ENCODE results near the gene WIF1.

DNA sequence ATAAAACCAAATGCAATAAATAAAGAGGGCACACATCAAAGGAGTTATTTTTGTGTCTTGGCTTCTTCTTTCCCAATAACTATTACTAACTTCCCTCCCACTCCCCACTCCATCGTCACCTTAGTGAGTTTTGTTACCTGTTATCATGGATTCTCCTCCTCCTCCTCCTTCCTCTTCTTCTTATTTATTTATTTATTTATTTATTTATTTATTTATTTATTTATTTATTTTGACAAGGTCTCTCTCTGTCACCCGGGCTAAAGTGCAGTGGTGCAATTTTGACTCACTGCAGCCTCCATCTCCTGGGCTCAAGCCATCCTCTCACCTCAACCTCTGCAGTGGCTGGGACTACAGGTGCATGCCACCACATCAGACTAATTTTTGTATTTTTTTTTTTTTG lies 26.4 kb downstream of the WIF1 start:
- TF ChIP-seq EZH2phosphoT487 (IDR thresholded peaks at IDR 0.05; ENCODE audit: borderline replicate concordance, low read length) = no peak
- TF ChIP-seq, protein P1, sequence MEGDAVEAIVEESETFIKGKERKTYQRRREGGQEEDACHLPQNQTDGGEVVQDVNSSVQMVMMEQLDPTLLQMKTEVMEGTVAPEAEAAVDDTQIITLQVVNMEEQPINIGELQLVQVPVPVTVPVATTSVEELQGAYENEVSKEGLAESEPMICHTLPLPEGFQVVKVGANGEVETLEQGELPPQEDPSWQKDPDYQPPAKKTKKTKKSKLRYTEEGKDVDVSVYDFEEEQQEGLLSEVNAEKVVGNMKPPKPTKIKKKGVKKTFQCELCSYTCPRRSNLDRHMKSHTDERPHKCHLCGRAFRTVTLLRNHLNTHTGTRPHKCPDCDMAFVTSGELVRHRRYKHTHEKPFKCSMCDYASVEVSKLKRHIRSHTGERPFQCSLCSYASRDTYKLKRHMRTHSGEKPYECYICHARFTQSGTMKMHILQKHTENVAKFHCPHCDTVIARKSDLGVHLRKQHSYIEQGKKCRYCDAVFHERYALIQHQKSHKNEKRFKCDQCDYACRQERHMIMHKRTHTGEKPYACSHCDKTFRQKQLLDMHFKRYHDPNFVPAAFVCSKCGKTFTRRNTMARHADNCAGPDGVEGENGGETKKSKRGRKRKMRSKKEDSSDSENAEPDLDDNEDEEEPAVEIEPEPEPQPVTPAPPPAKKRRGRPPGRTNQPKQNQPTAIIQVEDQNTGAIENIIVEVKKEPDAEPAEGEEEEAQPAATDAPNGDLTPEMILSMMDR (IDR thresholded peaks at IDR 0.05; ENCODE audit: low read depth, low read length, poor library complexity, severe bottlenecking) = no peak

All from DOHH2 (cell line).